AG09309 (cell line): ENCODE measurements around the gene BTN2A1.
"Not testable (repeated sequence)": the region's sequence is repeated elsewhere in the genome, so short reads cannot be mapped to it uniquely, and the experiment has no call there.

Experiments used
- DNase-seq: peaks from one replicate; pipeline ENCODE4 v3.0.0-alpha.2; 2010; ENCODE audit warnings: low read depth
- H3K4me3 ChIP-seq: 2 replicates; pipeline ENCODE4 v1.5.1; 2011; ENCODE audit warnings: mild to moderate bottlenecking, low read depth, low read length, moderate library complexity; ENCODE audit not compliant: control insufficient read depth
- CTCF ChIP-seq: IDR thresholded peaks from 2 replicates; pipeline ENCODE4 v1.5.1; 2011; ENCODE audit warnings: mild to moderate bottlenecking, low read depth, low read length, inconsistent platforms; ENCODE audit not compliant: insufficient read depth, control insufficient read depth; ENCODE audit errors: missing control alignments

The BTN2A1 gene

GRCh38 chr6:26455357-26455970 is 2.3 kb upstream of the BTN2A1 start:
- no peak for TF ChIP-seq CTCF
- DNase-seq, result no peak
- no peak overlapping the region for H3K4me3 ChIP-seq

GRCh38 chr6:26457264-26457805 is 420 bp upstream of the BTN2A1 start:
- H3K4me3 ChIP-seq, result no peak overlapping the region; the same call in 1 of the 2 replicates
- TF ChIP-seq CTCF, result no peak
- no peak for DNase-seq

GRCh38 chr6:26459023-26459810 is 1.5 kb downstream of the BTN2A1 start:
- peak overlapping the region; percentile 7 for H3K4me3 ChIP-seq

GRCh38 chr6:26461353-26461752 is 3.6 kb downstream of the BTN2A1 start:
- H3K4me3 ChIP-seq, DNase-seq: not testable (repeated sequence)

More at GRCh38 chr6:26459023-26459810, 1.5 kb downstream of the BTN2A1 start:
- no peak for TF ChIP-seq CTCF
- DNase-seq, result no peak

GRCh38 chr6:26464014-26464413 is 6.3 kb downstream of the BTN2A1 start:
- TF ChIP-seq CTCF, result no peak
- no peak for DNase-seq
- H3K4me3 ChIP-seq, result no peak overlapping the region

GRCh38 chr6:26464416-26465131 is 6.8 kb downstream of the BTN2A1 start:
- H3K4me3 ChIP-seq, result no peak overlapping the region
- DNase-seq, result no peak
- no peak for TF ChIP-seq CTCF

GRCh38 chr6:26465776-26466175 is 8.0 kb downstream of the BTN2A1 start:
- TF ChIP-seq CTCF, result no peak
- no peak for DNase-seq
- H3K4me3 ChIP-seq, result no peak overlapping the region
